ENCODE measurements around the gene ETDC.

DNA sequence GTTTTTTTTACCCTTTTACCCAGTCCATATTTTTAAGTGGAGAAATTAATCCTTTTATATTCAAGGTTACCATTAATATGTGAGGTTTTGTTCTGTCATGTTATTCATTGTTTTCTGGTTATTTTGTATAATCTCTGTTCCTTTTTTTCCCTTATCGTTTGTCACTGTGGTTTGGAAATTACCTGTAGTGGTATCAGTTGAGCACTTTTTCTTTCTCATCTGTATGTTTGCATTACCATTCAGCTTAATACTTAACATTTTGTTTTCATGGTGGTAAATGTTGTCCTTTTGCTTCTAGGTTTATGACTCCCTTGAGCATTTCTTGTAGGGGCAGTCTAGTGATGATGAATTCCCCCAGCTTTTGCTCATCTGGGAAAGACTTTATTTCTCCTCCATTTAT, 6.6 kb downstream of the ETDC start:
- TF ChIP-seq POLR2AphosphoS5 (IDR thresholded peaks at IDR 0.05; ENCODE audit: insufficient read depth in 1 of 2, low read depth in 1 of 2): no peak
- TF ChIP-seq, protein P1, sequence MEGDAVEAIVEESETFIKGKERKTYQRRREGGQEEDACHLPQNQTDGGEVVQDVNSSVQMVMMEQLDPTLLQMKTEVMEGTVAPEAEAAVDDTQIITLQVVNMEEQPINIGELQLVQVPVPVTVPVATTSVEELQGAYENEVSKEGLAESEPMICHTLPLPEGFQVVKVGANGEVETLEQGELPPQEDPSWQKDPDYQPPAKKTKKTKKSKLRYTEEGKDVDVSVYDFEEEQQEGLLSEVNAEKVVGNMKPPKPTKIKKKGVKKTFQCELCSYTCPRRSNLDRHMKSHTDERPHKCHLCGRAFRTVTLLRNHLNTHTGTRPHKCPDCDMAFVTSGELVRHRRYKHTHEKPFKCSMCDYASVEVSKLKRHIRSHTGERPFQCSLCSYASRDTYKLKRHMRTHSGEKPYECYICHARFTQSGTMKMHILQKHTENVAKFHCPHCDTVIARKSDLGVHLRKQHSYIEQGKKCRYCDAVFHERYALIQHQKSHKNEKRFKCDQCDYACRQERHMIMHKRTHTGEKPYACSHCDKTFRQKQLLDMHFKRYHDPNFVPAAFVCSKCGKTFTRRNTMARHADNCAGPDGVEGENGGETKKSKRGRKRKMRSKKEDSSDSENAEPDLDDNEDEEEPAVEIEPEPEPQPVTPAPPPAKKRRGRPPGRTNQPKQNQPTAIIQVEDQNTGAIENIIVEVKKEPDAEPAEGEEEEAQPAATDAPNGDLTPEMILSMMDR (IDR thresholded peaks at IDR 0.05): no peak

Data from vagina (tissue), 2 donors.